Measurements from ENCODE around the gene IGLL5. TPM values are rescaled to one million over a fixed set of nuclear protein-coding genes. Genes with fewer than 3 reads are reported as not detected.
A peak's percentile ranks its signal among the peaks of the same experiment; 100 is the strongest.

The IGLL5 gene
- total and polyA plus RNA-seq, 2 experiments from 2014 or later, result not detected

DNA sequence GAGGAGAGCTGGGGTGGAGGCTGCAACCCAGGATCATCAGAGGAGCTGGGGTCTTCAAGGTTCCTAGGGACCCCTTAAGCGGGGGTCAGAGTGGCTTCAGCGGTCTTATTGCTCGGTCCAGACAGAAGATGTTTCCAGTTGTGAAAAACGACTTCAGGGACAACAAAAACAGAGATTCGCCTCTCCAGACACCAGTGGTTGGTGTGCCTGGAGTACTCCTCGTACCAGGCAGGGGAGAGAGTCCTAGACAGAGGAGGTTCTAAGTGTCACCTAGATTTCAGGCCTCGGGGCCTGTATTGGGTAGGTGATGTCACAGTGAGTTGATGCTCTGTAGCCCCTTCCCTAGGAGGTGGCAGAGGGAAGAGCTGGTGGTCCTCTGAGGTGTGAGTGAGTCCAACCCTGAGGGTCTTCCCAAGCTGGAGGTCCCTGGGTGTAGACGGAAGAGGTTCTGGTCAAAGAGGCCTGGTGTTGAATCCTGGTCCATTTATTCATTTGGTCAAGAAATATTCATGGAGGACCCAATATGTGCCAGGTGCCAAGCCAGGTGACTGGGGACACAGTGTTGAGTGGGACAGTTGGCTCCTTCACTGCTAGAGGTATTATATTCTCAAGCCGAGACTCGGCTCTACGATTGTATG lies 4.4 kb upstream of the IGLL5 start:
- WGBS, 2 experiments (ENCODE audit: low coverage in 1 of 2, low lambda C conversion rate in 2 of 2, missing lambda C conversion rate in 2 of 2), result 68 to 71% methylated on average over 10 to 11 of the region's 11 CpGs
- Histone ChIP-seq H2AFZ (no peak overlapping the region), H3K9ac (no peak overlapping the region), H3K9me2 (ENCODE audit: insufficient read depth) (no peaks in the 10 kb centered on the region), H3K36me3 (ENCODE audit: low read depth) (no peaks in the 10 kb centered on the region), H3K9me3 (ENCODE audit: low read depth) (no peaks in the 10 kb centered on the region), H3K79me2 (ENCODE audit: insufficient read depth) (no peaks in the 10 kb centered on the region), H3K4me2 (ENCODE audit: unreplicated experiment) (no peak overlapping the region), H3F3A (ENCODE audit: insufficient read depth) (no peaks in the 10 kb centered on the region), H3K27ac (no peak overlapping the region), H3K4me3 (no peak overlapping the region), H3K27me3 (replicated peaks; ENCODE audit: insufficient read depth) (peaks cover 11% of the 10 kb centered on the region; the same call in 1 of the 2 replicates), H4K20me1 (ENCODE audit: insufficient read depth) (no peaks in the 10 kb centered on the region), H3K4me1 (ENCODE audit: insufficient read depth) (no peaks in the 10 kb centered on the region)
- in situ Hi-C loops (cut with MboI), result no loop called here
- no peak for DNase-seq
- no peak for TF ChIP-seq EZH2phosphoT487 (IDR thresholded peaks at IDR 0.05; ENCODE audit: insufficient read depth, low read depth)
- no peak for TF ChIP-seq EZH2 (IDR thresholded peaks at IDR 0.05; ENCODE audit: insufficient read depth, poor library complexity, severe bottlenecking)

DNA sequence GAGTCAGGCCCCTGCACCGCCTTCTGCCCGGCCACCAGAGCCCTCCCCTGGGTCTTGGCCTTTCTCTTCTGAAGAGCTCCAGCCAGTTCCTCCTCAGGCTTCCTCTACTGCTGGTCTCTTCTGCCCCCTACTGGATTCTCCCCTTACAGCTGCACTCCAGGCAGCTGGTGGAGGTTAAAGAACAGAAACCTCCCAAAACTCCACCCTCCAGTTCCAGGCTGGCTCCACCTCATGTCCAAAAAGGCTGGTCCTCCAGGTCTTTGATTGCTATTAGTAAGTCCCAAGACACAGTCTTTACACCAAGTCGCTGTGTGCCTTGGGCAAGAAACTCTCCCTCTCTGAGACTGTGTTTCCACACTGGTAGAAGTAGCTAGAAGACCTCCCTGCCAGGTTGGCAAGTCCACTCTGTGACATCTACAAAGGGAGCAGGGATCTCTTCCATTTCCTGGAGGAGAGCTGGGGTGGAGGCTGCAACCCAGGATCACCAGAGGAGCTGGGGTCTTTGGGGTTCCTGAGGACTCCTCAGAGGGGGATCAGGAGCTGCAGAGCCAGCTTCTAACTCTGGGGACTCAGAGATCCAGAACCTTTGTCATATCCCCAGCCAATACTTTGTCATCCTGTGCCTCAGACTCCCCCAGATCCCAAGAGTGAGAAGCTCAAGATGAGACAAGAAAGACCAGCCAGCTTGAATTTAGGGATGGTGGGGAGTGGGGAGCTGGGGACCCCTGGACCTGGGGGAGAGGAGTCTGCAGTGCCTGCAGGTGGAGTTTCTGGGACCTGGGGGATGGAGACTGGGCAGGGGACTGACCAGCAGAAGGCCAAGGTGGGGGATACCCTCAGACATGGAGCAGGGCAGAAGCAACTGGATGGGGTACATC lies 3.4 kb upstream of the IGLL5 start:
- Histone ChIP-seq H3K36me3 (ENCODE audit: low read depth) (no peaks in the 10 kb centered on the region), H3K4me2 (ENCODE audit: unreplicated experiment) (no peak overlapping the region), H3K9me2 (ENCODE audit: insufficient read depth) (no peaks in the 10 kb centered on the region), H3K9ac (no peak overlapping the region), H4K20me1 (ENCODE audit: insufficient read depth) (no peaks in the 10 kb centered on the region), H3K27ac (no peak overlapping the region), H3K4me3 (no peak overlapping the region), H2AFZ (no peak overlapping the region), H3K9me3 (ENCODE audit: low read depth) (no peaks in the 10 kb centered on the region), H3K79me2 (ENCODE audit: insufficient read depth) (no peaks in the 10 kb centered on the region), H3K4me1 (ENCODE audit: insufficient read depth) (no peaks in the 10 kb centered on the region), H3F3A (ENCODE audit: insufficient read depth) (no peaks in the 10 kb centered on the region), H3K27me3 (replicated peaks; ENCODE audit: insufficient read depth) (peaks cover 11% of the 10 kb centered on the region; the same call in 1 of the 2 replicates)
- DNase-seq, result peak; percentile 74
- TF ChIP-seq EZH2 (IDR thresholded peaks at IDR 0.05; ENCODE audit: insufficient read depth, poor library complexity, severe bottlenecking), result no peak
- no peak for TF ChIP-seq EZH2phosphoT487 (IDR thresholded peaks at IDR 0.05; ENCODE audit: insufficient read depth, low read depth)
- 8 to 11% methylated on average over 3 of the region's 3 CpGs for WGBS, 2 experiments (ENCODE audit: low coverage in 1 of 2, low lambda C conversion rate in 2 of 2, missing lambda C conversion rate in 2 of 2)
- in situ Hi-C loops (cut with MboI), result no loop called here

DNA sequence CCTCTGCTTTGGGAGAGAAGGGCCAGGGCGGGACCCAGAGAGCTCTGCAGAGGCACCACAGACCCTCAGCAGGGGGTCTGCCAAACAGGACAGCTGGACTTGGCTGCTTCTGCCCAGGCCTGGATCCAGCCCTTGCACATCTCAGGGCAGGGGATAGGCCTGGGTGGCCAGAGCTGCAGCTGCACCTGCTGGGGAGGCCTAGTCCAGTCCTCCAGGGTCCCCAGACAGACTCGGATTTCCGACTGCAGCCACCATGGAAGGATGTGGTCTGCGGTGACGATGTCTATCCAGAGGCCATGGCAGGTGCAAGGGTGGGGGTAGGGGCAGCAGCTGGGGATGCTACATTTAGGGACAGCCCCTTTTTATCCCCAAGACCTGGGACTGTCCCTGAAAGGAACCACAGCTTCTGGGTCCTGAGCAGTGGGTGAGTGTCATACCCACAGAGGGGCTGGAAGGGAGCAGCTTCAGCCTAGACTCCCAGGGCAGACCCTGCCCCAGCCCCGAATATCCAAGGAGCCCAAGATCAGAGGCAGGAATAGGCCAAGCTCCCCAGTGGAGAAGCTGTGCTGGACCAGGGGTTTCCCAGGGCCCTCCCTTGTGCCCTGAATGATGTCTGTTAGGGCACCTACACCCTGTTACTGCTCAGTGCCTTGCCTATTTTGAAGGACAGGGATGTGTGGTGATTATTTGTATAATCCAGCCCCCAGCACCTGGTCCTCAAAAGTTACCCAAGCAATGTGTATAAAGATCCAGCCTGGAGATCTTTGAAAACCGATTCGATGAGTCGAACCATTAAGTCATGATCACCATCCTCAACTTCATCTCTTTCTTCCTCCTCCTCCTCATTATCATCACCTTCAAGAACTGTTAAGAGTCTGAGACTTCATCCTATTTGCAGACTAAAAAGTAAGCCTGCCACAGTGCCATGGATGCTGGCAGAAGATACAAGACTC lies 2.5 kb upstream of the IGLL5 start:
- no peak for DNase-seq
- in situ Hi-C loops (cut with MboI), result no loop called here

GRCh38 chr22:22886546-22886945 lies 1.1 kb upstream of the IGLL5 start:
- H3K9me3 ChIP-seq (ENCODE audit: low read depth), result no peaks in the 10 kb centered on the region
- DNase-seq, result no peak
- TF ChIP-seq EZH2phosphoT487 (IDR thresholded peaks at IDR 0.05; ENCODE audit: insufficient read depth, low read depth) (no peak), EZH2 (IDR thresholded peaks at IDR 0.05; ENCODE audit: insufficient read depth, poor library complexity, severe bottlenecking) (no peak)
- no peaks in the 10 kb centered on the region for H3F3A ChIP-seq (ENCODE audit: insufficient read depth)
- H3K27ac ChIP-seq, result no peak overlapping the region
- H3K79me2 ChIP-seq (ENCODE audit: insufficient read depth), result no peaks in the 10 kb centered on the region
- no peaks in the 10 kb centered on the region for H3K9me2 ChIP-seq (ENCODE audit: insufficient read depth)
- peaks cover 18% of the 10 kb centered on the region for H3K27me3 ChIP-seq (replicated peaks; ENCODE audit: insufficient read depth)
- 29 to 41% methylated on average over 4 of the region's 4 CpGs for WGBS, 2 experiments (ENCODE audit: low coverage in 1 of 2, low lambda C conversion rate in 2 of 2, missing lambda C conversion rate in 2 of 2)
- no peak overlapping the region for H3K4me3 ChIP-seq
- no peak overlapping the region for H2AFZ ChIP-seq
- in situ Hi-C loops (cut with MboI), result no loop called here
- H3K4me2 ChIP-seq (ENCODE audit: unreplicated experiment), result no peak overlapping the region
- H3K9ac ChIP-seq, result no peak overlapping the region
- H4K20me1 ChIP-seq (ENCODE audit: insufficient read depth), result no peaks in the 10 kb centered on the region
- H3K4me1 ChIP-seq (ENCODE audit: insufficient read depth), result no peaks in the 10 kb centered on the region
- H3K36me3 ChIP-seq (ENCODE audit: low read depth), result no peaks in the 10 kb centered on the region

More for the DNA sequence above, 2.5 kb upstream of the IGLL5 start:
- no peak overlapping the region for H2AFZ ChIP-seq
- peaks cover 11% of the 10 kb centered on the region for H3K27me3 ChIP-seq (replicated peaks; ENCODE audit: insufficient read depth)
- no peak overlapping the region for H3K4me3 ChIP-seq
- no peak overlapping the region for H3K27ac ChIP-seq
- H3K79me2 ChIP-seq (ENCODE audit: insufficient read depth), result no peaks in the 10 kb centered on the region
- no peak overlapping the region for H3K9ac ChIP-seq
- H3K36me3 ChIP-seq (ENCODE audit: low read depth), result no peaks in the 10 kb centered on the region
- 37 to 54% methylated on average over 9 of the region's 9 CpGs for WGBS, 2 experiments (ENCODE audit: low coverage in 1 of 2, low lambda C conversion rate in 2 of 2, missing lambda C conversion rate in 2 of 2)
- H3K9me2 ChIP-seq (ENCODE audit: insufficient read depth), result no peaks in the 10 kb centered on the region
- no peak overlapping the region for H3K4me2 ChIP-seq (ENCODE audit: unreplicated experiment)
- no peaks in the 10 kb centered on the region for H3F3A ChIP-seq (ENCODE audit: insufficient read depth)
- H3K9me3 ChIP-seq (ENCODE audit: low read depth), result no peaks in the 10 kb centered on the region
- TF ChIP-seq EZH2phosphoT487 (IDR thresholded peaks at IDR 0.05; ENCODE audit: insufficient read depth, low read depth) (no peak), EZH2 (IDR thresholded peaks at IDR 0.05; ENCODE audit: insufficient read depth, poor library complexity, severe bottlenecking) (no peak)
- H3K4me1 ChIP-seq (ENCODE audit: insufficient read depth), result no peaks in the 10 kb centered on the region
- H4K20me1 ChIP-seq (ENCODE audit: insufficient read depth), result no peaks in the 10 kb centered on the region
